Subcutaneous adipose tissue (tissue), 4 donors: ENCODE data around the gene PRKD2. TPM values are rescaled to one million over a fixed set of nuclear protein-coding genes. Genes with fewer than 3 reads are reported as not detected.

Source experiments
- total RNA-seq, 4 donors: library from RNA; depleted of rRNA; stranded (reverse); fragments of >200 nt; gene quantifications; one replicate each; pipeline ENCODE4 v1.1.0, GENCODE V29; 2016
- TF ChIP-seq, protein P1 (sequence below): fragments of 450-650 bp; IDR thresholded peaks from one replicate; pipeline ENCODE4 v1.5.1; 2016; ENCODE audit warnings: low read depth, mild to moderate bottlenecking, control low read depth, antibody characterized with exemption, moderate library complexity

The PRKD2 gene
- total RNA-seq = 10 to 100 TPM; 14.5 to 50.9 (median 25.0) TPM

DNA sequence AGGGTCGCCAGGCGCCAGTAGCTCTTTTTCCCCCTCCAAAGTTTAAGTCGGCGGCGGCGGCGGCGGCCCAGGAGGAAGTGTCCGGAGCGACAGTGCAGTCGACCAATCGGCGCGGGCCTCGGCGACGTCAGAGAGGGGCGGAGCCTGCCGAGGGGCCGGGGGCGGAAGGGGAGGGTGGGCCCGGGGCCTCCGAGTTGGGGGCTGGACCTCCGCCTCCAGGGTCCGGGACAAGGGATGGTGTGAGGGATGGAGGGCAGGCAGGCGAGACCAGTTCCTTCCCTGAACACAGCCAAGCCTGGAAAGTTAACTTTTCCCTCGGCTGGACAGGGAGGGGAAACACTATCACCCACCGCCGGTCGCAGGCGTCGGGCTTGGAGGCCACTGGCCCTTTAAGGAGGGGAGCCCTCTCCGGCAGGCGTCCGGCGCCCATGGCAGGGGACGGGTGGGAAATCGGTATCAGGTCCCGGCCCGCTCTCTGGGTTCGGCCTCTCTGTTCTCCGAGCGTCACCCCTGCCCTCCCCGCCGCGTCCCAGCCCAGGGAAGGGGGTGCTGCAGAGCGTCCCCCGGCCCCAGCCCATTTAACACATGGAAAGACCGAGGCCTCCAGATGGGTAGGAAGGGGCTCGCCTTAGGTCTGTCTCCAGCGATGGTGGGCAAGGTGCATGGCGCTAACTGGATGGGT is at the start of gene PRKD2:
PRKD2 (minus strand) TSS at position 81 of the 682 bp plus-strand sequence. CDS start 744 bp downstream, outside the sequence.
- TF ChIP-seq, protein P1, sequence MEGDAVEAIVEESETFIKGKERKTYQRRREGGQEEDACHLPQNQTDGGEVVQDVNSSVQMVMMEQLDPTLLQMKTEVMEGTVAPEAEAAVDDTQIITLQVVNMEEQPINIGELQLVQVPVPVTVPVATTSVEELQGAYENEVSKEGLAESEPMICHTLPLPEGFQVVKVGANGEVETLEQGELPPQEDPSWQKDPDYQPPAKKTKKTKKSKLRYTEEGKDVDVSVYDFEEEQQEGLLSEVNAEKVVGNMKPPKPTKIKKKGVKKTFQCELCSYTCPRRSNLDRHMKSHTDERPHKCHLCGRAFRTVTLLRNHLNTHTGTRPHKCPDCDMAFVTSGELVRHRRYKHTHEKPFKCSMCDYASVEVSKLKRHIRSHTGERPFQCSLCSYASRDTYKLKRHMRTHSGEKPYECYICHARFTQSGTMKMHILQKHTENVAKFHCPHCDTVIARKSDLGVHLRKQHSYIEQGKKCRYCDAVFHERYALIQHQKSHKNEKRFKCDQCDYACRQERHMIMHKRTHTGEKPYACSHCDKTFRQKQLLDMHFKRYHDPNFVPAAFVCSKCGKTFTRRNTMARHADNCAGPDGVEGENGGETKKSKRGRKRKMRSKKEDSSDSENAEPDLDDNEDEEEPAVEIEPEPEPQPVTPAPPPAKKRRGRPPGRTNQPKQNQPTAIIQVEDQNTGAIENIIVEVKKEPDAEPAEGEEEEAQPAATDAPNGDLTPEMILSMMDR = no peak

DNA sequence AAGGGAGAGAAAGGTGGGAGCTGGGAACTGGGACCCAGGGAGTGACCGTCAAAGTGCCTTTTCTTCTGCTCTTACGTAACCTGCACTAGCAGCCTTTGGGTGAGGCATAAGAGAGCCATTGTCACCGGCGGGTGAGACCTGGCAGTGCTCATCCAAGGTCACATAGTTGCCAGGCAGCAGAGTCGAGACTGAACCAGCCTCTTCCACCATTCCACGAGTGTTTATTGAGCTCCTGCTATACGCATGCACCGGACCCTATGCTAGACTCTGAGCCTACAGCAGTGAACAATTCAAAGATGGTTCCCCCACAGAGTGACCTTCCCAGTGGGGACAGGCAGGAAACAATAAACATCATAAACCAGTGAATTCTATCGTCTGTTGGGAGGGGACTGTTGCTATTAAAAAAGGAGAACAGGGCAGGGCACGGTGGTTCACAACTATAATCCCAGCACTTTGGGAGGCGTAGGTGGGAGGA is 47.9 kb upstream of the PRKD2 start:
- TF ChIP-seq, protein P1 = no peak

DNA sequence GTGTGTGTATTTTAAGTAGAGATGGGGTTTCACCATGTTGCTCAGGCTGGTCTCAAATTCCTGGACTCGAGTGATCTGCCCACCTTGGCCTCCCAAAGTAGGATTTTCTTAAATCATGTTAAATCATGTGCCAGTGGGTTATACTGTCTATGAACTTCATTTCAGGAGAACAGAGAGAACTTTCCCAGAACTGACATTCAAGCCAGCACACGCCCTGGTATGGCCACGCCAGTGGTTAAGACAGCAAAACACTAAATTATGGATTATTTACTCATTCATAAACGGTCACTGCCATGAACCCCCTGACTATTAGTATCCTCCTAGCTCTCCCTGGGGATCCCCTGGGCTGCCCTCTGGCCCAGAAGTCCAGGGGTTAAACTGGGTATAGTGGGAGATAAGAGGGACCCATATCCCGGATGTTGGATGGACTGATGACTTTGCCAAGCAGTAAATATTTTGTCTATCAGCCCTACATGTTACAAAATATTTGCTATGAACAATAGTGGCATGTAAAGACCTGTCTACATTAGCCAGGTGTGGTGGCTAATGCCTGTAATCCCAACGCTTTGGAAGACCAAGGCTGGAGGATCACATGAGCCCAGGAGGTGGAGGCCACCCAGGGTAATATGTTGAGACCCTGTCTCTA is 45.5 kb upstream of the PRKD2 start:
- TF ChIP-seq, protein P1 = no peak

DNA sequence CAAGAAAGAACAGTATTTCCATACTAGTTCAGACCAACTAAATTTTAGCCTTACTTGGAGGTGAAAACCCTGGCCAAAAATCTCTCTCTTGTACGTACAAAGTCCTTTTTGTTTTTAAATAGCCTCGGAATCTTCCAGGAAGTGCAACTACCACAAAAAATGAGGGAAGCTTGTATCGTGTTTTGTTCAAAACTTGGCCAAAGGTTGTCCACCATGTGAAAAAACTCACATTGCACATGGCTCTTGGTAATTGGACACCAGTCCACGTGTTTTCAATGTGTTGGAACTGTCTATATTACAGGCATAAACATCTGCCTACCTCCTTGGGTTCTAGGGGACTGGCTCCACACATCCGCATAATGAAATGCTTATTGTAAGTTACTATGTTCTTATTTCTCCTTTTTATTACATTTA is 44.5 kb upstream of the PRKD2 start:
- TF ChIP-seq, protein P1 = no peak

DNA sequence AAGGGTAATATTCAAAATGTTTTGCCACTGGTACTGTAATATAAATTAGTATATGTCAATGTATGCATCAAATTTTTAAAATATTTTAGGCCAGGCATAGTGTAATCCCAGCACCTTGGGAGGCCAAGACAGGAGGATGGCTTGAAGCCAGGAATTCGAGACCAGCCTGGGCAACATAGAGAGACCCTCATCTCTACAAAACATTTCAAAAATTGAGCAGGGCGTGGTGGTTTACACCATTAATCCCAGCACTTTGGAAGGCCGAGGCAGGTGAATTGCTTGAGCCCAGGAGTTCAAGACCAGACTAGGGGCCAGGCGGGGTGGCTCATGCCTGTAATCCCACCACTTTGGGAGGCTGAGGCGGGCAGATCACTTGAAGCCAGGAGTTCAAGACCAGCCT is 43.4 kb upstream of the PRKD2 start:
- TF ChIP-seq, protein P1 = no peak

DNA sequence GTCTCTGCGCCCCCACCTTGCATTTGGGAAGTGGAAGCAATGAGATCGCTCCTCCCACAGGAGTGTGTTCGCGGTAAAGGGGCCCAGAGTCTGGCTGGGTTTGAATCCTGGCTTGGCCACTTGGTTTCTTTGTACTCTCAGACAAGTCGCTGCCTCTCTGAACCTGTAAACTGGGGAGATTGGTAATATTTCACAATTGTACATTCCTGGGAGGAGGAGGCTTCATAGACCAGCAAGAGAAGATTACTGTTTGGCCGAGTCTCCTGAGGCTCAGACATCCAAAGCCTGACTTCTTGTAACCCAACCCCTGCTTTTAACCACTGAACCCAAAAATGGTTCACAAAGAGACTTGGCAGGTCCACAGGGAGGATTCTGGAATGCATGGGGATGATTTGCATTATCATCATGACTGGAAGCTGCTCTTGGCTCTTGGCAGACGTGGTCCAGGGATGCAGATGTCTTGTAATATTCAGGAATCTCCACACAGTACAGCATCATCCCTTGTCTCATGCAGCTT is 43.0 kb upstream of the PRKD2 start:
- TF ChIP-seq, protein P1 = no peak

DNA sequence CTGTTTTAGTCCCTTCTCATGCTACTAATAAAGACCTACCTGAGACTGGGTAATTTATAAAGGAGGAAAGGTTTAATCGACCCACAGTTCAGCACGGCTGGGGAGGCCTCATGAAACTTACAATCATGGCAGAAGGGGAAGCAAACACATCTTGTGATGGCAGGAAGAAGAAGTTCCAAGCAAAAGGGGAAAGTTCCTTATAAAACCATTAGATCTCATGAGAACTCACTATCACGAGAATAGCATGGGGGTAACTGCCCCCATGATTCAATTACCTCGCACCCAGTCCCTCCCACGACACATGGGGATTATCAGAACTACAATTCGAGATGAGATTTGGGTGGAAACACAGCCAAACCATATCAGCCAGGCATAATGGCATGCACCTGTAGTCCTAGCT is 42.3 kb upstream of the PRKD2 start:
- TF ChIP-seq, protein P1 = no peak
